GM11168 (cell line): ENCODE results near the gene NPTN.

ENCODE experiments used
- in situ Hi-C: fragments of 300-500 bp; cut with MboI; formaldehyde crosslinking; loops from one replicate; pipeline ENCODE4 v1.12.0; 2022; ENCODE audit warnings: low sequenced_read_pairs; ENCODE audit not compliant: unreplicated experiment

Gene NPTN

DNA sequence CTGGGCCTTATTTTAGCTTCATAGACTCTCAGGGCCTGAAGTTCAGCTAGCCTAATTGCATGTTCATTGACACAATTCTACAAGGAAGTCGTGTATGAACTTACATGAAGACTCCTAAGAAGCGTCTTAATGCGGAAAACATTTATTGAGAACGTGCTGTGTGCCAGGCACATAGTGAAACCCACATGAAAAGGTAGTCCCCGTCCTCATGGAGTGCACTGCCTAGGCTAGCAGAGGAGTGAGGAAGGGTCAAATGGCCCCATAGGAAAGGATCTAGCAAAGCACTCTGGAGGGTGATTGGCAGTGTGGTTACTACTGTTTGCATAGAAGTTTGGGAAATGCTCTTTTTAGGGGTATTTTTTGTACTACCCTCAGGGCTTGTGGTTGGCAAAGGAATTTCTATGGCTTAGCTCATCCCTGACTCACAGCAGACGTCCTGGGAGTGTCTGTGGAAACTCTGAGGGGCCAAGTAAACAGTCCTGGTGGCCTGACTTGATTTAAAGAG is 854 bp upstream of the NPTN start:
- in situ Hi-C loops: no loop called here

DNA sequence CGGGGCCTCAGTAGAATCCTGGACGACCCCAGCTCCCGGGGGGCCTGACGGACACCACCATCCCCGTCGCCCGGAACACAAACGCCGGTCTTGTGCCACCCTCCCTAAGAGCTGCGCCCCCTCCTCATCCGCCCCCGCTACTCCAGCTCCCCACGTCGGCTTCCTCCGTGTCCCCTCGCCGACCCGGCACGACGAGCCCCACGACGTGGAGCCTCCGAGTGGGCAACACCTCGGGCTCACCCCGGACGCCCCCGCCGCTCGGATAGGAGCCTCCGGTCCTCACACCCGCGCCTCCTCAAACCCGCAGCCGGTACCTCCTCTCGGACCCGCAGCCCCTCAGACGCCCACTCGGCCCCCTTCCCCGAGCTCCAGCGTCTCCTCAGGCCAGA is 525 bp downstream of the NPTN start:
- in situ Hi-C loops: no loop called here

DNA sequence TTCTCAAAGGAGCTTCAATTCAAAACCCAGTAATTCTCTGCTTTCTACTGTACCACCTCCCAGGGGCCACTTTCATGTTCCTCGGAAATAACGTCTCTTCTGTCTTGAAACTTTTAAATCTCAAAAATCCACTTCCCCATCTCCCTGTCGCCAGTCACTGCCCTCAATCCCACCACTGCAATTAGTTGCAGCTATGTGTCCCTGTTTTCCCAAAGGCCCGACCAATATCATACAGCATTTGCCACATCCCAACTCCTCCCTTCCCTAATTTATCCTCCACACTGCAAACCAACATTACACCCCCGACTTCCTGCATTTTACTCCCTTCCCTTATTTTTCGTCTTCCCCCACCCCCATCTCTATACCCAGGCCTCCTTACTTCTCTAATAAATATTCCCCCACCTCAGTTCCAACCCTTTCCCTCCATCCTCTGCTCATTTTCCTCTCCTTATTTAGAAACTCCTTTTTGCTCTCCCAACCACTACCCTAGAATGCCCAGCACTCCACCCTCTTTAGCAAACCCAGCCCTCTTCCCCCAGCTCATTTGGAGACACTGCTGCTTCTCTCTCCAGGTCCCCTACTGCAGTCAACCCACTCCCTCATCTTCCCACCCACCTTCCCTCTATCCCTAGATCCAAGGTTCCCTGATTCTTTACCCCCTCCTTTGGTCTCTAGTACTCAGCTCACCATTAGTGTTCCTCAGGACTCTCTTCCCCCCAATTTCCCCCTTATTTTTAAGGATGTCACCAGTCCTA is 1.1 kb downstream of the NPTN start:
- in situ Hi-C loops: no loop called here

DNA sequence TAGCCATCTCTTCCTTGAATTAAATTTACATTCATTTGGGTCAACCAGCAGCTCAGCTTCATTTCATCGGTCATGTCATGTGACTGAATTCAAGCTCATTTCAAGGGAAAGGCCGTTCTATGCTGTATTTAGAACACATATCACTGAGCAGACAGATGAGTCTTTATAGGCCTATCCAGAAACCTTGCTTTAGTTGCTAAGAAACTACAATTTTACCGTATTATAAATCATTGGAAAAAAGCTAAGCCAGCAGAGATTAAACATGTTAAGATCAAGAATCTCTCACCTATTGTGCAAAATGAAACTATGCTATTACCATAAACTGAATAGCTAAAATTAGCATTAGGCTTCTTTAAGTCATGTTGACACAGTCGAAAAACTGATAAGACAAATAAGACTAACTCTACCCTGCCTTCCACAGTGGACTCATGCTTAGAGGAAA is 2.2 kb downstream of the NPTN start:
- in situ Hi-C loops: no loop called here

DNA sequence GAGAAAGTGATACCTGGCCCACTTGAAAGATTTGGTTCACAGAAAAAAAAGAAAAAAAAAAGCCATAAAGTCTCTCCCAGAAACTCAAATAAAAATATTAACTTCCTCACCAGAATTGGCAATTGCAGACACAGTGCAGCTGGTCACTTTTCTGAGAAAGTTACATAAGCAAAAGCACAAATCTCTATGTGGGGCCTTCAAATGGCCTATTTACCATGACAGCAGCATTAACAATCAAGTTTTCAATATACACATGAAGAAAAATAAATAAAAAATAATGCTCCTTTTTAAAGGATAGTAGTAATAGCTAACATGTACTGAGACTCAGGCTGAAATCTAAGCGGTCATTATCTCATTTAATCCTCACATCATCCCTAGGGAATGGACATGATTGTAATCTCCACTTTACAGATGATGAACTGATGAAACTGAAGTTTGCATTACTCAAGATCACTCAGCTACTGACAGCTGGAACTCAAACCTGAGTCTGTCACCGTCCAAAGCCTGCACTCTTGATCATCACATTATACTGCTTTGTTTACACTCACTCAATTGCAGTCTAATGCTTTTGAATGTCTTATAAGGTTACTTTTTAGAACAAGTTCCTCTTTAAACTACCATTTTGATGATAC is 3.3 kb downstream of the NPTN start:
- in situ Hi-C loops: no loop called here

DNA sequence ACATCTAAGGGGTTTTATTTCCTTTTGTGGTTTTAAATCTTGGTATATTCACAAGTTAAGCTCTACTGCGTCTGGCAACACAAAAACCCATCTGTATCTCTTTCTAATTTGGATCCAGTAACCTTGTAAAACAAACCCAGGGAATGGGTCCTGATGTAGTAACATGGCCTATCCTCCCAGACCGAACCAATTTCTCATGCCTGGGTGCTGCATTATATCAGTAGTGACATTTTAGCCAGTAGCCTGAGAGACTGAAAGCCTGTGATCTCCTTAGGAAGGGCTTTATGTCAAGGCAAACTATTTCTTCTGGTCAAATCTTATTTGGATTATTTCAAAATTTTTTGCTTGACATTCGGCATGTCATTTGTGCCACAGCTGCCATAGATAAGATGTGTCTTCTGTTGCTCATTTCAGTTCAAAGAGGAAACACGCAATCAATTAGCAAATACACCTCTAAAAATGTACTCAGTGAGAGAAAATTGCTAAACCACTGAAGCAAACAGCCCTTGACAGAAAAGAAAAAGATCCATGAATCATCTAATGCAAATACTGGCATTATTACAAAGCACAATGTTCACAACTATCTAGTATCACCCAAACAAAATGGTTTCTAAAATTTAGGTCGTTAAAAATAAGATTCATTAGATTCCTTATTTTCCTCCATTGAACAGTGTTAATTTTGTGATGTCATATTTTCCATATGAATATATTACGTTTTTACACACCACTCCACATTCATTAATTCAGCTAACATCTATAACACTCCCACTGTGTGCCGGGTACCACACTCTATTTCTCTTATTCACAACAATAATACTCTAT is 4.0 kb downstream of the NPTN start:
- in situ Hi-C loops: no loop called here

DNA sequence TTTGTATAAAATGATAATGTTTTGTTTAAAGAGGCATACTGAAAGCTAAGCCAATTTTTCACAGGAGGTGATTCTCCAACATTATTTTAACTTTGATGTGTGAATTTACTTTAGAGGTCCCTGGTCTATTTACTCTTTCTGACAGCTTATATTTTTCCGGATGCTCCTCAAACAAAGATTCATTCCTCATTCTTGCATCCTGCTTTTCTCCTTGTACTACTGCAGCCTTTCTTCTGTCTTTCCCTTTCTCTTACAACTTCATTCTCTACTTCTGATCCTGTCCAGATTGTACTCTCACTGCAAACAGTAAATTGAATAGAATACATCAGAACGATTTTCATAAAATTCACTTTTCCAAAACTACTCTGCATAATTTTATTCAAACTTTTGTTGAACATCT is 5.1 kb downstream of the NPTN start:
- in situ Hi-C loops: no loop called here

DNA sequence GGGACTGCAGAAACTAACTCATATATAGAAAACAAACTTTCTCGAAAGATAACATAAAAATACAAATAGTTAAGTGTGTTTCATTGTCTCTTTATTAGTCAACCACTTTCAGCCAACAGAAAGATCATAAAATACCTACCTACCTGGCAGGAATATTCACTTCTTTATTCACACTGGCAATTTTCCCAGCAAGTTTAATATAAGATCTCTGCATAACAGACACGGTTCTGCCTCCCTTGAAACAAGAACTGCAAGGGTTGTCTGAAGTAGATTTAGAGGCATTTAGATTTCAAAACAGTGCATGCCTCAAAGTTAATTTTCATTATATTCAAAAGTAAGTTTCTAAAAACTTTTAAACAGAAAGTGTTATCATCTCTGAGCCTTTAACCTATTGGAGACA is 7.1 kb downstream of the NPTN start:
- in situ Hi-C loops: no loop called here

DNA sequence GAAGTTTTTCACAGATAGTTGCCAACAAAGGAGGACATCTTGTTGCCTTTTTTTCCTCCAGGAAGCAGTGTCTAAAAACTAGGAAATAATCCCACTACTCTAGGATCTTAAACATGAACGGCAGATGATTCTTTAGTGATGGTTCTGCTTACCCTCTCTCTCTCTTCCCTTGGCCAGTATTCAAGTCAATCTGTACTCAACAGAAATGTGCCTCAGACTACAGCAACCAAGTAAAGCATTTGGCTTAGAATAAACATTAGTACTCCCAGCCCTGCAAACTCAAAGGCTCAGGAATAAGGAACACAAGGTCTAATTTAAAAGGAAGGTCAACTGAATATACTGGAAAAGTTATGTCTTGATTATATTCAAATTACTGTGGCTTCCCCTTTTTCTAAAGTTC is 8.7 kb downstream of the NPTN start:
- in situ Hi-C loops: no loop called here

DNA sequence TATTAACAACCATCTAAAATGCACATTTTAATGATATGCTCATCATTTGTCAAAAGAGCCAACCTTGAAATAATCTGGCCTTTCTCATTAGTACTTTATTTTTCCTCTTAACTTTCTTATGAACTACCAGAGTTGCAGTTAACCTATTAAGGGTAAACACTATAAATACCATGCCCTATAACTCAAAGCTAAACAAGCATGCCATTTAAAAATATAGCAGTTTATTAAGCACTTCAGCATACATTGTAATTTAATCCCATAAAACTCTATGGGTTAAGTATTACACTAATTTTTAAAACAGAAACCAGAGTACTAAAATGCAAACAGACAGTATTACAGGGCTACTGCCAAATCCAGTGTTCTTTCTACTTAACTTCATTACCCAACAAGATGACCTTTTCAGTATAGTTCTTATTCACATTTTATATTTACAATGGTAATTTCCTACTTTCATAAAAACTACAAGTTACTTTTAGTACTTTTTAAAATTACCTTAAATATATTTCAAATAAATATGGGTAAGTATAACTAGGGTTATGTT is 11.8 kb downstream of the NPTN start:
- in situ Hi-C loops: no loop called here

DNA sequence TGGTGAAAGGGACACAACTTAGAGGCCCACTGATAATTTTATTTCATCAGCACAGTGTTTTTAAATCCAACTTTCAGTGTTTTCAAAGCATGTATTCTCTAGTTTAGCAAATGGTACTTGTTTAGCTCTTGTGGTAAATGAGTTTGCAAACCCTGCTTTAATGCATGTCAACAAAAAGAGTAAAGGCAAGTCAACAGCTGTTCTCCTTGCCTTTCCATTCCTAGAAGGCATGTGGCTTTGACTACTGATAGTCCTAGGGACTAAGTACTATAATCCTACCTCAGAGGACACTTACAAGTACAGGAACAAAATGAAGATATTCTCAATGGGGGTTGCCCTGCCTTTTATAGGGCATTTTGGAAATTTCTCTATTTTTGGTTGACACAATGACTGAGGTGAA is 13.1 kb downstream of the NPTN start:
- in situ Hi-C loops: no loop called here

DNA sequence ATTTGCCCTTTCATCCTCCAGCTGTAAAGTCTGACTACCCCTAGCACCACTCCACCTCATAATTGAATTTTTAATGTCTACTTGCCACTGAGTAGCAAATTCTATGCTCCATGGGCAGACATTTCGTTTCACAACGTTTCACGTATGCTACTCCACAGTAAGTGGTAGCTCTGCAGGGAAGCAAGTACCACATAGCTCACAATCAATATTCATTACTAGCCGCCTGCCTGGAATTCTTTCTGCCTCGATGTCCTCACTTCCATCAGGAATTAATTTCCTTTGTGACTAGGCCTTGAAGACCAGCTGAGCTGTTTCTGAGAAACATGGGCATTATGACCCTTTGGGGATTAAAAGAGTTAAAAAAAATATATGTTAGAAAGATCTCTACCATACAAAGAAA is 15.3 kb downstream of the NPTN start:
- in situ Hi-C loops: no loop called here

DNA sequence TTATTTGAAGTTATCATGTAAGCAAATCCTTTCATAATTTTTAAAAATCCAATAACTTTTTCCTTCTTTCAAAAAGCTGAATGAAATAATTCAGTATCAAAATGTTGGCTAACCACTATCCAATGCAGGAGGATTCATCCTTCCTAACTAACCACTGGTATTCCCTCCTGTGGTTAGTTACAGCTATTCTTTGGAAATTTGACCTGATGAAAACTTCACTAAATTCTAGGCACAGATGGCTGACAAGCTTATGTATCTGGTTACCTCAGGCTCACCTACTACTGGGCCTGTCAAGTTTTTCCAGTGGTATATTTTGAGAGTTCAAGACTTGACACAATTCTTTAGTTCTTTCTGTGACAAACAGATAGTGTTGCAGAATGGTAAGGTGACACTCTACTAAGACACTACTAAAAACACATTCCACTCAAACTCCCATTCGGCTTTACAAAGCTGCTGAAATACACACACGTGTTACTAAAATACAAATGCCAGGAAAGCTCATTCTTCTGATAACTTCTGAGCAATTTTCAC is 15.8 kb downstream of the NPTN start:
- in situ Hi-C loops: no loop called here

DNA sequence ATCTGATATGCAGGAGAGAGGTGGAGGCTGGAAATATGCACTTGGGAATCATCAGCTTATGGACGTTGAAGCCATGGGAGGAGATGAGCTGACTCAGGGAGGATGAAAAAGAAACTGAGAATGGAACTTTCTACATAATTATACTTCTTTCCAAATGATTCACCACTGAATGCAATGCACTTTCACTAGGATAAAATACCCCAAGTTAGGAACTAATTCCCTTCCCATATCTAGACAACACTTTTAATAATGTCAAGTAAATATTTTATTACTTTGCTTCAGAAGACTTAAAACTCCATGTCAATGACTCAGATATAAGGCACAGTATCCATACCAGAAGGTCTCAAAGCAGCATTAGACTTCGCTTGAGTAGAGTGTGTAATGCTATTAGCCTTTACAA is 24.2 kb downstream of the NPTN start:
- in situ Hi-C loops: no loop called here

DNA sequence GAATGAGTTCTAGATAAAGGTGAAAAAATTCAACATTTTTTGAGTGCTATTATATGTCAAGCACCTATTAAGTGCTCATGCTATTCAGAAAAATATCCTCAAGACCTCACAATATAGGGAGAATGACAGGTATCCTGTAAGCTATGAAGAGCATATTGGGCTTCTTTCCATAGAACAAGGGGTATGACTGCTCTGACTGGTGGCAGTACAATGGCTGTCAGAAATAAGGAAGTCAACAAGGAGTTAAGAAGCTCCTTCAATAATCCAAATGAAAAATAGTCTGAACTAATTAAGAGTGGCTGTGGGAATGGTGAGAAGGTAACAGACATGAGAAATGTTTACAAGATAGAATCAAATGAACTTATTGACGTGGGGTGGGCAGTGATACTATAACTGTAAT is 24.7 kb downstream of the NPTN start:
- in situ Hi-C loops: no loop called here

DNA sequence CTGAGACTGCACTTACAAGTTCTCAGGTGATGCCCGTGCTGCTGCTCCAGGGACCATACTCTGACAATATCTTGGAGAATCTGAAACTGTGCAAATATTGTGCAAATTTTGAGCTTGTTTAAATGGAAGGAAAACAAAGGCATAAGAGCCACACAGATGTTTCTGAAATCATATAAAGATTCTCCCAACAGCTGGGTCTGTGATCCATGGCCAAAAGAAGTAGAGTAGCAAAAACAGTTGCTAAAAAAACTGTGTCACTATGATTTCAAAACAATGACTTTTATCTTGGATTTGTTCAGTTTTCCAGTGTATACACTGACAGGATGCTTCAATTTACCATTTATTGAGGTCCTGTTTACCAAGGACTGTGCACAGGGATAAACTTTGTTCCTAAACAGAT is 25.3 kb downstream of the NPTN start:
- in situ Hi-C loops: no loop called here

DNA sequence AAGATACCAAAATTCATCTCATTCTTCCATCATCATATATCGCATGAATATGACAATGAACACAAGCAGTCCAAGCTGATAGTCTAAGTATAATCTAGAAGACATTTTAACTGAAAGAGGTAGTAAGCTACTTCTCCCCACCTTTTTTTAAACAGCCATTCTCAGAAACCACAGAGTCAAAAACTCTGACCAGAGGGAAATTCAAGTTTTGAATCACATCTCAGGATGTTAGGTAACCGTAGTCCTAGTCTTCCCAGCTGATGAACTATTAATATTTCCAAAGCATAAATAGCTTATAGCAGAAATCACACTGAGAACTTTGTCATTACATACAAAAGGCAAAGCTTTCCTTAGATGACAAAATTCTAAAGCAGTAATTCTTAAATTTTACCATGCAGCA is 25.8 kb downstream of the NPTN start:
- in situ Hi-C loops: no loop called here

DNA sequence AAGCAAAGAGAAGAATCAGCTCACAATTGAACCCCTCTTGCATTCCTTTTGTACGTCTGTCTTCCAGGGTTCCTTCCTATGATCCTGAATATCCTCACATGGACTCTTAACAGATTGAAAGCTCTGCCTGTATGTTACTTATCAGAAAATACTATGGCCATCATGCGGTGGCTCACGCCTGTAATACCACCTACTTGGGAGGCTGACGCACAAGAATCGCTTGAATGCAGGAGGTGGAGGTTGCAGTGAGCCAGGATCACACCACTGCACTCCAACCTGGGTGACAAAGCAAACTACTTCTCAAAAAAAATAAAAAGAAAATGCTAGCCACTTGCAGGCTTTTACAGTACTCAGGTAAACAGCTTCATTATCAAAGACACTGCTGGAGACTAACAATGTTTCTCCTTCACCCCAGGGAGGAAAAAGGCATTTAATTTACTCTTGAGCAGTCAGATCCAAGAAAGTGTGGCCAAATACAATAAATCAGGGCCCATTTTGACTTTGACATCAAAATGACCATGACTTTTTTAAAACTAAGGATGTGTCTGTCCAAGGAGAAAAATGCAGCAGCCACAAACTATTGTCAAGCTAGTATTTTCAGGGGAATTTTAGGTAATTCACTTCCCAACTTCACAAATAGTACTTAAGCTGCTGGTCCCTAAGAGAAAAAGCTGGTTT is 27.3 kb downstream of the NPTN start:
- in situ Hi-C loops: no loop called here

DNA sequence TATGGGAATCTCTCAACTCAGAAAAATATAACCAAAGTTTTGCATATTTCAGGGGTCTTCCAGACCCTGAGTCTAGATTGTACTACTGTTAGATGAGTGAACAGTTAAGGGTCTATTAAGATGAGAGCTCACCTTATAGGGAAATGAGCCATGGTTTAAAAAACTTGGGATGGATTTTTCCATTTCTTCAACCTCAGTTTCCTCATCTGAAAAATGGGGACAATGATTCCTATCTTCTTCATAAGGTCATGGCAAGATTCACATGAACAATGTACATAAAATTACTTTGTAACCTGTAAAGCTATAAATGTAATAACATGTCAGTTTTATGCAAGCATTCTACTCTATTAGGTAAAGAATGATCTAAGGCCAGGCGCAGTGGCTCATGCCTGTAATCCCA is 28.7 kb downstream of the NPTN start:
- in situ Hi-C loops: no loop called here

DNA sequence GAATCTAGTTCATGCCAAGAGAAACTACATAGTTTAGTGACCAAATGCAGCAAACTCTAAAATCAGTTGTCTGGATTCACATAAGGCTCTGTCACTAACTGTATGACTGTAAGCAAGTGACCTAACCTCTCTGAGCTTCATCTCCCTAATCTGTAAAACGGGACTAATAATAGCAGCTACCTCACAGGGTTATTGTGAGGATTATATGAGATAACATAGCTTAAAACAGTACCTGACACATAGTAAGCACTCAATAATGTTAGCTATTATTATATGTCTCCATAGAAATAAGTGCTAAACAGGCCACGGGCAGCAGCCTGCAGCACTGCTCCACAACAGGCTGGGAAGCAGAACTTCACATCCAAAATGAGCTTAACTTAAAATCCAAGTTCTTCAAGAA is 30.2 kb downstream of the NPTN start:
- in situ Hi-C loops: no loop called here
